H1 (cell line): ENCODE measurements around the gene DFFA. TPM values are rescaled to one million over a fixed set of nuclear protein-coding genes. Genes with fewer than 3 reads are reported as not detected.

Experiments used
- CTCF ChIA-PET: fragments of 300-600 bp; sonication (Branson Sonifier 250); formaldehyde crosslinking; loops from one replicate; lab custom pipeline; 2021; ENCODE audit not compliant: partially characterized antibody; lab: Charles Lee
- POLR2A ChIA-PET: fragments of 300-600 bp; sonication (Branson Sonifier 250); formaldehyde crosslinking; loops from one replicate; lab custom pipeline; 2021; ENCODE audit warnings: inconsistent platforms; ENCODE audit not compliant: partially characterized antibody; lab: Charles Lee
- DNase-seq, 2 experiments: peaks; one replicate each; pipeline versions ENCODE4 v3.0.0 to v3.0.0-alpha.2; 2010 to 2022; ENCODE audit warnings: low spot score in 2 of 2, low read depth in 1 of 2, mixed read lengths in 1 of 2
- FAIRE-seq: peaks from 2 replicates; lab custom pipeline; 2011; peaks lifted over from hg19 to GRCh38; lab: Jason Lieb, UNC
- H2AFZ ChIP-seq: 2 replicates; pipeline ENCODE4 v1.8.1; 2012; ENCODE audit warnings: low read length, inconsistent platforms
- H2AK5ac ChIP-seq: 2 replicates; pipeline ENCODE4 v1.6.1; 2013; ENCODE audit warnings: low read depth, low read length
- H2BK120ac ChIP-seq: replicated peaks from 2 replicates; pipeline ENCODE3; 2013; ENCODE audit warnings: low read depth, low read length, inconsistent platforms
- H2BK12ac ChIP-seq: 2 replicates; pipeline ENCODE4 v1.6.1; 2013; ENCODE audit warnings: low read depth, low read length
- H2BK15ac ChIP-seq: 2 replicates; pipeline ENCODE4 v1.6.1; 2013; ENCODE audit warnings: low read length
- H2BK20ac ChIP-seq: 2 replicates; pipeline ENCODE4 v1.6.1; 2013; ENCODE audit warnings: low read length
- H2BK5ac ChIP-seq: 2 replicates; pipeline ENCODE4 v1.6.1; 2013; ENCODE audit warnings: low read depth, low read length
- H3K14ac ChIP-seq: 2 replicates; pipeline ENCODE4 v1.6.1; 2013; ENCODE audit warnings: inconsistent platforms; ENCODE audit not compliant: insufficient read length
- H3K18ac ChIP-seq: 2 replicates; pipeline ENCODE4 v1.6.1; 2013; ENCODE audit warnings: low read length; ENCODE audit errors: extremely low read depth
- H3K23ac ChIP-seq: 2 replicates; pipeline ENCODE4 v1.6.1; 2013; ENCODE audit warnings: inconsistent platforms; ENCODE audit not compliant: insufficient read length
- H3K23me2 ChIP-seq: 2 replicates; pipeline ENCODE4 v1.6.1; 2013; ENCODE audit warnings: low read depth, low read length
- H3K27ac ChIP-seq: 2 replicates; pipeline ENCODE4 v1.6.1; 2011; ENCODE audit warnings: low read depth, low read length, inconsistent platforms
- H3K27me3 ChIP-seq, 4 experiments: replicated peaks in 1 of 4; 1 replicate in 1 of 4; 2 replicates in 3 of 4; pipeline versions ENCODE4 v1.6.1 to v1.8.1; 2011 to 2013; ENCODE audit warnings: low read length in 3 of 4, mild to moderate bottlenecking in 3 of 4, inconsistent platforms in 2 of 4, mixed read lengths in 2 of 4, moderate library complexity in 1 of 4; ENCODE audit not compliant: control insufficient read depth in 3 of 4, insufficient read depth in 3 of 4; ENCODE audit errors: extremely low read depth in 1 of 4
- H3K36me3 ChIP-seq, 4 experiments: 2 replicates each; pipeline versions ENCODE4 v1.6.1 to v1.8.1; 2011 to 2013; ENCODE audit warnings: mild to moderate bottlenecking in 4 of 4, low read length in 3 of 4, moderate library complexity in 2 of 4, control low read depth in 1 of 4, inconsistent platforms in 1 of 4; ENCODE audit not compliant: insufficient read depth in 4 of 4, control insufficient read depth in 2 of 4
- H3K4ac ChIP-seq: replicated peaks from 2 replicates; pipeline ENCODE3; 2013; ENCODE audit warnings: low read length, low read depth, mixed read lengths, inconsistent platforms; ENCODE audit not compliant: insufficient read length
- H3K4me1 ChIP-seq, 4 experiments: replicated peaks in 1 of 4; 1 replicate in 1 of 4; 2 replicates in 3 of 4; pipeline versions ENCODE4 v1.6.1 to v1.8.1; 2011 to 2013; ENCODE audit warnings: low read length in 3 of 4, inconsistent platforms in 2 of 4, mixed read lengths in 1 of 4; ENCODE audit not compliant: insufficient read depth in 4 of 4, control insufficient read depth in 3 of 4
- H3K4me2 ChIP-seq, 2 experiments: 2 replicates each; pipeline versions ENCODE4 v1.6.1 to v1.8.1; 2011 to 2013; ENCODE audit warnings: low read depth in 2 of 2, low read length in 2 of 2, control low read depth in 1 of 2, inconsistent platforms in 1 of 2, mild to moderate bottlenecking in 1 of 2; ENCODE audit not compliant: insufficient read depth in 1 of 2
- H3K4me3 ChIP-seq, 4 experiments: fragments of 200-600, 300-600 bp in 1 of 4; sonication (generic), shearing (Covaris generic), sonication (Bioruptor Twin) in 1 of 4; 2 replicates each; pipeline versions ENCODE4 v1.5.1 to v1.8.1; 2011 to 2016; ENCODE audit warnings: low read length in 4 of 4, low read depth in 3 of 4, control low read depth in 2 of 4, inconsistent platforms in 2 of 4, mild to moderate bottlenecking in 2 of 4, mixed read lengths in 1 of 4, moderate library complexity in 1 of 4; ENCODE audit not compliant: insufficient read depth in 2 of 4; ENCODE audit errors: extremely low read depth in 1 of 4
- H3K56ac ChIP-seq: replicated peaks from 2 replicates; pipeline ENCODE3; 2013; ENCODE audit warnings: low read depth, mild to moderate bottlenecking, mixed read lengths, low read length, inconsistent platforms; ENCODE audit not compliant: insufficient read length
- H3K79me1 ChIP-seq: 2 replicates; pipeline ENCODE4 v1.6.1; 2013; ENCODE audit warnings: low read depth, low read length, control low read depth
- H3K79me2 ChIP-seq, 2 experiments: 2 replicates each; pipeline versions ENCODE4 v1.6.1 to v1.8.1; 2012 to 2013; ENCODE audit warnings: low read length in 2 of 2, mild to moderate bottlenecking in 2 of 2, inconsistent platforms in 1 of 2; ENCODE audit not compliant: insufficient read depth in 2 of 2, control insufficient read depth in 1 of 2
- H3K9ac ChIP-seq, 4 experiments: replicated peaks in 1 of 4; 1 replicate in 1 of 4; 2 replicates in 3 of 4; pipeline versions ENCODE4 v1.6.1 to v1.8.1; 2011 to 2013; ENCODE audit warnings: low read depth in 3 of 4, low read length in 3 of 4, control low read depth in 2 of 4, mild to moderate bottlenecking in 2 of 4, moderate library complexity in 2 of 4, inconsistent platforms in 1 of 4; ENCODE audit errors: extremely low read depth in 1 of 4
- H3K9me3 ChIP-seq, 2 experiments: 2 replicates each; pipeline versions ENCODE4 v1.6.1 to v1.8.1; 2012 to 2013; ENCODE audit warnings: mild to moderate bottlenecking in 2 of 2, moderate library complexity in 2 of 2, control low read depth in 1 of 2, inconsistent platforms in 1 of 2, low read depth in 1 of 2, low read length in 1 of 2, mixed read lengths in 1 of 2; ENCODE audit not compliant: insufficient read depth in 2 of 2
- H4K20me1 ChIP-seq, 2 experiments: replicated peaks in 1 of 2; 2 replicates each; pipeline versions ENCODE3 to v1.8.1; 2011 to 2013; ENCODE audit warnings: inconsistent platforms in 2 of 2, low read length in 2 of 2, mild to moderate bottlenecking in 1 of 2; ENCODE audit not compliant: insufficient read depth in 2 of 2, control insufficient read depth in 1 of 2
- H4K5ac ChIP-seq: 2 replicates; pipeline ENCODE4 v1.6.1; 2013; ENCODE audit warnings: low read length, low read depth, mixed read lengths, inconsistent platforms; ENCODE audit not compliant: insufficient read length
- H4K8ac ChIP-seq: 2 replicates; pipeline ENCODE4 v1.8.0; 2013; ENCODE audit warnings: mild to moderate bottlenecking, moderate library complexity, low read length, inconsistent platforms; ENCODE audit not compliant: insufficient read depth; ENCODE audit errors: extremely low read depth
- H4K91ac ChIP-seq: replicated peaks from 2 replicates; pipeline ENCODE3; 2013; ENCODE audit warnings: low read length, mixed read lengths, inconsistent platforms; ENCODE audit not compliant: insufficient read length
- BCL11A ChIP-seq, 2 experiments: IDR thresholded peaks; one replicate each; pipeline ENCODE4 v1.6.1; 2011; ENCODE audit warnings: low read depth in 2 of 2, low read length in 2 of 2, mild to moderate bottlenecking in 2 of 2
- E2F6 ChIP-seq: IDR thresholded peaks from 2 replicates; pipeline ENCODE4 v1.6.1; 2012; ENCODE audit warnings: inconsistent platforms
- EZH2 ChIP-seq: fragments of 200-600 bp; sonication (generic); IDR thresholded peaks from 2 replicates; pipeline ENCODE4 v1.7.1; 2012; ENCODE audit warnings: low read depth, mild to moderate bottlenecking, moderate library complexity, low read length, inconsistent platforms; ENCODE audit not compliant: severe bottlenecking
- FOSL1 ChIP-seq: IDR thresholded peaks from 2 replicates; pipeline ENCODE4 v1.6.1; 2011; ENCODE audit warnings: mild to moderate bottlenecking, low read depth, low read length, moderate library complexity; ENCODE audit not compliant: insufficient read depth
- GTF2F1 ChIP-seq: IDR thresholded peaks from 2 replicates; pipeline ENCODE4 v1.6.1; 2012; ENCODE audit warnings: low read depth, low read length, improper control_type of control experiment, borderline replicate concordance
- HDAC6 ChIP-seq: IDR thresholded peaks from one replicate; pipeline ENCODE4 v1.7.1; 2012; ENCODE audit warnings: low read depth, mild to moderate bottlenecking, inconsistent platforms, low read length, moderate library complexity
- JUN ChIP-seq: IDR thresholded peaks from 2 replicates; pipeline ENCODE4 v1.6.1; 2011; ENCODE audit warnings: low read depth, mild to moderate bottlenecking, improper control_type of control experiment, low read length
- MAX ChIP-seq: IDR thresholded peaks from 2 replicates; pipeline ENCODE4 v1.6.1; 2012; ENCODE audit warnings: inconsistent platforms
- PHF8 ChIP-seq: fragments of 200-600 bp; sonication (generic); conservative IDR thresholded peaks from 2 replicates; pipeline ENCODE4 v1.7.1; 2012; ENCODE audit warnings: low read depth, mild to moderate bottlenecking, inconsistent platforms, low read length, moderate library complexity
- RNF2 ChIP-seq: fragments of 200-900, 300-1000 bp; sonication (generic); IDR thresholded peaks from 2 replicates; pipeline ENCODE4 v1.7.1; 2016; ENCODE audit warnings: borderline replicate concordance, low read depth, mild to moderate bottlenecking, antibody characterized with exemption, low read length; ENCODE audit not compliant: poor library complexity, severe bottlenecking; ENCODE audit errors: missing control alignments
- RXRA ChIP-seq: IDR thresholded peaks from 2 replicates; pipeline ENCODE4 v1.6.1; 2011; ENCODE audit warnings: low read depth, mild to moderate bottlenecking, low read length, moderate library complexity; ENCODE audit not compliant: insufficient read depth
- SIX5 ChIP-seq: IDR thresholded peaks from 2 replicates; pipeline ENCODE4 v1.6.1; 2011; ENCODE audit warnings: mild to moderate bottlenecking, low read depth, low read length
- WGBS, 2 experiments: shearing (Covaris generic) in 1 of 2; methylation state at CpG; one replicate each; pipeline versions ENCODE4 v1.1.6 to v1.1.7; 2013 to 2015; ENCODE audit warnings: low lambda C conversion rate in 2 of 2, mixed read lengths in 2 of 2, inconsistent platforms in 1 of 2, low coverage in 1 of 2, missing lambda C conversion rate in 1 of 2; ENCODE audit not compliant: insufficient replicate concordance in 2 of 2, insufficient coverage in 1 of 2, insufficient read length in 1 of 2; ENCODE audit errors: extremely low coverage in 1 of 2, missing lambda C conversion rate in 1 of 2; 5-methylcytosine and 5-hydroxymethylcytosine counted together
- polyA plus RNA-seq, 7 experiments: library from polyadenylated mRNA; depleted of rRNA in 3 of 7; stranded (reverse) in 5 of 7; unstranded in 2 of 7; fragments of >200 nt in 5 of 7; fragments of 200-250 nt in 2 of 7; gene quantifications; 1 replicate in 5 of 7; 2 replicates in 1 of 7; 4 replicates in 1 of 7; pipeline versions ENCODE4 v1.2.1 to v1.2.3, GENCODE V29; 2011 to 2013; ENCODE audit warnings: missing spikeins in 2 of 7, mixed read lengths in 2 of 7
- total RNA-seq: library from RNA; stranded (reverse); fragmentation: NEBNext Ultra II Directional; extraction: Animal tissue kit (Norgen Biotek cat#: 25700); gene quantifications from 2 replicates; pipeline ENCODE4 v1.2.1, GENCODE V29; 2021

DFFA gene
- total and polyA plus RNA-seq, 2 of the 8 experiments (the other 6 are each of a cell fraction or from before 2014, with no cell fraction given) = 34.3 to 79.9 TPM

- no peak overlapping the region for H3K23ac ChIP-seq
- H3K79me1 ChIP-seq = no peaks in the 10 kb centered on the region
- no peaks in the 10 kb centered on the region for H3K79me2 ChIP-seq
- no peak overlapping the region for H2BK12ac ChIP-seq
- no peak overlapping the region for H2BK120ac ChIP-seq
- H3K4me2 ChIP-seq = no peak overlapping the region
- WGBS, 2 experiments = 90% methylated on average over 3 of the region's 3 CpGs; no CpG with 5 or more reads in 1 of the 2 experiments
- no peak overlapping the region for H2AFZ ChIP-seq
- no peak overlapping the region for H3K27ac ChIP-seq
- no peak overlapping the region for H2BK20ac ChIP-seq
- H2AK5ac ChIP-seq = no peak overlapping the region
- POLR2A ChIA-PET = interaction anchor here (0.6 to 7.9 kb wide), 7 partner anchors 10 to 650 kb away, joined by 3 to 67 read pairs (median 4); partner anchors contain the start of genes CORT and DFFA
- H4K5ac ChIP-seq = no peak overlapping the region
- H3K27me3 ChIP-seq = no peaks in the 10 kb centered on the region
- peaks cover 0 to 6% of the 10 kb centered on the region in 2 experiments for H4K20me1 ChIP-seq
- FAIRE-seq (no peak), DNase-seq (no peak)
- no peak overlapping the region for H3K9ac ChIP-seq
- H3K4me1 ChIP-seq = no peaks in the 10 kb centered on the region
- H3K36me3 ChIP-seq = peaks cover 19 to 55% (median 27%) of the 10 kb centered on the region in 4 experiments; a peak in 7 of 8 replicates
- no peak overlapping the region for H2BK15ac ChIP-seq
- no peak overlapping the region for H3K18ac ChIP-seq
- no peak overlapping the region for H3K14ac ChIP-seq
- peak overlapping the region; percentile 53 for H3K4ac ChIP-seq
- H3K9me3 ChIP-seq = no peaks in the 10 kb centered on the region
- no peaks in the 10 kb centered on the region for H3K23me2 ChIP-seq
- H4K8ac ChIP-seq = no peak overlapping the region
- H2BK5ac ChIP-seq = no peak overlapping the region
- no peak overlapping the region for H4K91ac ChIP-seq
- H3K56ac ChIP-seq = no peak overlapping the region
- no peak overlapping the region for H3K4me3 ChIP-seq
- CTCF ChIA-PET = interaction anchor here (0.9 to 1.3 kb wide), 2 partner anchors 29 to 121 kb away, joined by 4 to 5 read pairs; partner anchors contain the start of gene CENPS
- TF ChIP-seq SIX5 (no peak), E2F6 (no peak), GTF2F1 (no peak), JUN (no peak), BCL11A (IDR thresholded peaks at IDR 0.05; ENCODE audit: low read depth in 2 of 2, low read length in 2 of 2) (no peak), FOSL1 (no peak), EZH2 (no peak), RXRA (no peak), RNF2 (no peak), PHF8 (no peak), HDAC6 (no peak), MAX (no peak)
Observed at GRCh38 chr1:10459184-10459583, 13.1 kb downstream of the DFFA start.
